SK-N-MC (cell line): ENCODE data around the gene CGGBP1.

Experiments
- DNase-seq: peaks from one replicate; pipeline ENCODE4 v3.0.0-alpha.2; 2011; ENCODE audit warnings: low read depth, low spot score
- H3K27ac ChIP-seq: fragments of 200-600 bp; sonication (generic); 2 replicates; pipeline ENCODE4 v1.5.1; 2016; ENCODE audit warnings: mixed run types
- H3K36me3 ChIP-seq: fragments of 200-600 bp; sonication (generic); 2 replicates; pipeline ENCODE4 v1.6.1; 2017; ENCODE audit warnings: antibody characterized with exemption, low read length, mixed read lengths; ENCODE audit not compliant: insufficient read depth
- H3K4me3 ChIP-seq: fragments of 200-600 bp; sonication (generic); 2 replicates; pipeline ENCODE4 v1.5.1; 2016
- H3K9ac ChIP-seq: fragments of 200-600 bp; sonication (generic); 2 replicates; pipeline ENCODE4 v1.8.0; 2017; ENCODE audit warnings: mixed run types, mixed read lengths; ENCODE audit not compliant: insufficient read length
- H3K9me3 ChIP-seq: fragments of 200-600 bp; sonication (generic); 2 replicates; pipeline ENCODE4 v1.6.1; 2017; ENCODE audit warnings: low read depth, mild to moderate bottlenecking, antibody characterized with exemption, low read length, moderate library complexity, mixed read lengths
- EZH2 ChIP-seq: fragments of 200-600 bp; sonication (generic); IDR thresholded peaks from one replicate; pipeline ENCODE4 v1.6.1; 2017; ENCODE audit warnings: antibody characterized with exemption
- FOXP2 ChIP-seq: optimal IDR thresholded peaks from 2 replicates; pipeline ENCODE3; 2011; ENCODE audit warnings: mild to moderate bottlenecking, moderate library complexity; ENCODE audit not compliant: insufficient read depth; ENCODE audit errors: extremely low read length, control extremely low read depth
- POLR2AphosphoS5 ChIP-seq: IDR thresholded peaks from 2 replicates; pipeline ENCODE4 v1.6.1; 2012; ENCODE audit warnings: mild to moderate bottlenecking, low read depth, low read length, borderline replicate concordance

CGGBP1 gene

DNA sequence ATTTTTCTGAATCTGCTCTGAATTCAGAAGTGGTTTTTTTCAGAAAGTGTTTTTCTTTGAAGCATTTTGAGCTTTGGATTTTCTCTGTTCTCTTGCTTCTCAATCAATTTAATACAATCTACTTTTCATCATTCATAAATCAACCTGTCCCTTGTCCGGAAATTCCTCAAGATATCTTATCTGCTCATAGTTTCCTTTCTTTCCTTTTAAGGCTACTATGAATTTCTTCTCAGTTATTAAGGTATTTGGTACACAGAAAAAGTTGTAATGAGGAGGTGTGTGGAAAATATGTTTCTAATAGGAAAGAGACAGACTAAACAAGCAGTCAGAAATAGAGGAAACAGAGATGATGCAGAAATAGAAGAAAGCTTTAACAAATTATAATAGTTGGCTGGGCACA is 14.4 kb downstream of the CGGBP1 start:
- no peak for DNase-seq
- Histone ChIP-seq H3K36me3 (no peaks in the 10 kb centered on the region), H3K9me3 (no peaks in the 10 kb centered on the region), H3K27ac (peak overlapping the region; percentile 93), H3K4me3 (0 out of 2 replicates have a peak overlapping the region, but pooled peaks have one; percentile 20), H3K9ac (no peak overlapping the region)
- TF ChIP-seq EZH2 (no peak), POLR2AphosphoS5 (no peak), FOXP2 (no peak)

DNA sequence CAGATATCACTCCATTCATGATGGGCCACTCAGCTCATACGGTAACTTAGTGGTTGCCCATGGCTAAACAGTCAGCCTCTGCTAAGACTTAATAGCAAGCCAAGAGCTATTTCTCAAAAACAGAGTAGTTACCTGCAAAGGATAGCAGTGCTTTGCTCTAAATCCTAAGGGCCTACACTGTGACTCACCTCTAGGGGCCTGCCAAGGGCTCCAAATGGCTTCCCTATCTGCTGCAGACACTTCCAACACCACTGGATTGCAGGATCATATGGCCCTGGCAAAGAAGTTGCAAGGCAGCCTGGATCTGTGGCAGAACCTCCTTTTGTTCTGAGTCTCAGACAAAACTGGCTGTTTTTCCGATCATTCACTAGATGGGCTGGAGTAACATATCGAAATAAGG is 17.8 kb downstream of the CGGBP1 start:
- no peaks in the 10 kb centered on the region for H3K9me3 ChIP-seq
- H3K27ac ChIP-seq: no peak overlapping the region
- DNase-seq: no peak
- H3K36me3 ChIP-seq: no peaks in the 10 kb centered on the region
- no peak overlapping the region for H3K4me3 ChIP-seq
- H3K9ac ChIP-seq: no peak overlapping the region
- TF ChIP-seq FOXP2: no peak
- TF ChIP-seq EZH2: no peak
- no peak for TF ChIP-seq POLR2AphosphoS5

GRCh38 chr3:88040529-88040928 is 18.3 kb downstream of the CGGBP1 start:
- Histone ChIP-seq H3K9me3 (no peaks in the 10 kb centered on the region), H3K27ac (no peak overlapping the region), H3K9ac (no peak overlapping the region), H3K4me3 (no peak overlapping the region), H3K36me3 (no peaks in the 10 kb centered on the region)
- DNase-seq: no peak
- TF ChIP-seq POLR2AphosphoS5 (no peak), FOXP2 (no peak), EZH2 (no peak)

DNA sequence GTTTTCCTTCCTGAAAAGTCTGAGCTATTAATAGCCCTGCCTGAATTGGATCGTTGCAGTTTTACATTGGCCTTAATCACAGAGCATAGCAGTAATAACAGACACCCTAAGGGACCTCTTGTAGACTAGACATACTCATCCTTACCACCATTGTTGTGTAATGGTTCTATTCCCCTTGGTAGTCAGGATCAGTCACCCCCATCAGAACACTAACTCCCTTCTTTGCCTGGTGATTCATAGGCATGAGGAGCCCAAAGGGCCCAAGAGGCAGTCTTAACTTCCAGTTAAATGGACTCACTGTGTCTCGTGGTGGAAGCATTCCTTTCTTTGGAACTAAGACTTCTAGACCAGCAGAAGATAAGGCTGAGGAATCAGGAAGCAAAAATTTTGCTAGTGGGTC is 20.2 kb downstream of the CGGBP1 start:
- TF ChIP-seq POLR2AphosphoS5 (no peak), FOXP2 (no peak), EZH2 (no peak)
- no peak for DNase-seq
- no peak overlapping the region for H3K4me3 ChIP-seq
- no peak overlapping the region for H3K27ac ChIP-seq
- no peaks in the 10 kb centered on the region for H3K36me3 ChIP-seq
- H3K9me3 ChIP-seq: no peaks in the 10 kb centered on the region
- H3K9ac ChIP-seq: no peak overlapping the region

DNA sequence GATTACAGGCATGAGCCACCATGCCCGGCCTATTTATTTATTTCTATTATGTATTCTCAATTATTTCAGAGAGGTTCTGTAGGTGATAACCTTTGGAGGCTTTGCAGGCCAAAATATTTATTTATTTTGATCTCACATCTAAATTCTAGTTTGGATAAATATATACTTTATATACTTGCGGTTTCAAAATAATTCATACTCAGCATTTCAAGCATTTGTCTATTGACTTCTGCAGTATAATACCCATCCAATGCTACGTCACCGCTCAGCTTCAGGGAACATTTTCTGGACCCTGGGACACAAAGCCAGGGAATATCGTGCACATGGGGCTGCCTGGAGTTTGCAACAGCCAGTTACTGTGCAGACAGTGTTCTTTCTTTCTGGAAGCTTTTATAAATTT is 22.6 kb downstream of the CGGBP1 start:
- Histone ChIP-seq H3K27ac (no peak overlapping the region), H3K36me3 (no peaks in the 10 kb centered on the region), H3K9ac (no peak overlapping the region), H3K4me3 (no peak overlapping the region), H3K9me3 (no peaks in the 10 kb centered on the region)
- DNase-seq: no peak
- TF ChIP-seq POLR2AphosphoS5 (no peak), FOXP2 (no peak), EZH2 (no peak)

DNA sequence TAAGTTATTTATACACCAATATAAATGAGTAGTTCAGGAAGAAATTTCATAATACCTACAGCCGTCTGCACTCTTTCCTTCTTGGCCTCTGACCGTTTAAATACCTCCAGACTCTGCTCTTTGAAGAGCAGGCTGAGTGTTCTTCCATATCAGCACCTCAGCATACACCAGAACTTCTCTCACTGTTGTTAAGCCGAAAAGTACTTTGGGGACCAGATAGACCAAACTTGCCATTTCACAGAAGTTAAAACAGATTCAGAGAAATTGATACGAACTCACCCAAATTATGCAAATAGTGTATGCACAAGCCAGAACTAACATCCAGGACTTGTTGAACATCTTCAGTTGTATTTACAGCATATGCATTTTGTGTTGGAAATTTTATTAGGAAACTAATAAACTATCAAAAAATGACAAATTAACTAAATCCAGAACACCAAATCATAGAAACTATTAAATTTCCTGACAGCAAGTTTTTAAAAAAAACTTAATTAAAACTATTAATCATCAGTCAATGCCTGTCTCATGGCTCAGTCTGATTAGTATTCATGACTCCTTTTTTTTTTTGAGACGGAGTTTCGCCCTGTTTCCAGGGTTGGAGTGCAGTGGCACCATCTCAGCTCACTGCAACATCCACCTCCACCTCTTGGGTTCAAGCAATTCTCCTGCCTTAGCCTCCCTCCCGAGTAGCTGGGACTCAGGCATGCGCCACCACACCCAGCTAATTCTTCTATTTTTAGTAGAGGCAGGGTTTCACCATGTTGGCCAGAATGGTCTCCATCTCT is 24.1 kb downstream of the CGGBP1 start:
- no peak for TF ChIP-seq POLR2AphosphoS5
- TF ChIP-seq EZH2: no peak
- no peak for TF ChIP-seq FOXP2
- H3K9me3 ChIP-seq: no peaks in the 10 kb centered on the region
- DNase-seq: no peak
- no peak overlapping the region for H3K4me3 ChIP-seq
- no peak overlapping the region for H3K27ac ChIP-seq
- H3K9ac ChIP-seq: no peak overlapping the region
- no peaks in the 10 kb centered on the region for H3K36me3 ChIP-seq

DNA sequence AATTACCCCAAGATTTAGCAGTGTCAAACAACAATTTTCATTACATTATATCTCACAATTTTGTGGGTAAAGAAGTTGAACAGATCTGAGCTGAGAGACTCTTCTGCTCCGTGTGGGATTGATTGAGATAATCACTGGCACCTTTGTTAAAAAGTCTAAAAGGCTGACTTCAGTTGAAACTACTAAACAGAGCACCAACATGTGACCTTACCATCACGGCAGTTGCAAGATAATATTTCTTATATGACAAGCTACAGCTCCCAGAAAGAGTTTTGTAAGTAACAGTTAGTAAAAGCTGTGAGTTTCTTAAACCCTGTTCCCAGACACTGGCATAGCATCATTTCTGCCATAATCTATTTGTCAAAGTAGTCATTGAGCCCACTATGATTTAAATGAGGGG is 25.0 kb downstream of the CGGBP1 start:
- Histone ChIP-seq H3K9ac (no peak overlapping the region), H3K36me3 (no peaks in the 10 kb centered on the region), H3K9me3 (no peaks in the 10 kb centered on the region), H3K4me3 (no peak overlapping the region), H3K27ac (peak overlapping the region; percentile 42; the same call in 1 of the 2 replicates)
- TF ChIP-seq FOXP2 (no peak), POLR2AphosphoS5 (no peak), EZH2 (no peak)
- DNase-seq: no peak

DNA sequence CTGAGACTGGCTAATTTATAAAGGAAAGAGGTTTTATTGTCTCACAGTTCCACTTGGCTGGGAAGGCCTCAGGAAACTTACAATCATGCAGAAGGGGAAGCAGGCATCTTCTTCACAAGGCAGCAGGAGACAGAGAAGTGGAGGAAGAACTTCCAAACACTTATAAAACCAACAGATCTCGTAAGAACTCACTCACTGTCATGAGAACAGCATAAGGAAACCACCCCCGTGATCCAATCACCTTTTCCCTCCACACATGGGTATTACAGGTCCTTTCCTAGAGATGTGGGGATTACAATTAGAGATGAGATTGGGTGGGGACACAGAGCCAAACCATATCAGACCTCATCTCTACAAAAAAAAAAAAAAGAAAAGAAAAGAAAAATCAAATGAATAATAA is 25.7 kb downstream of the CGGBP1 start:
- Histone ChIP-seq H3K4me3 (no peak overlapping the region), H3K9me3 (no peaks in the 10 kb centered on the region), H3K36me3 (no peaks in the 10 kb centered on the region), H3K9ac (no peak overlapping the region), H3K27ac (peak overlapping the region; percentile 27; the same call in 1 of the 2 replicates)
- no peak for DNase-seq
- no peak for TF ChIP-seq POLR2AphosphoS5
- TF ChIP-seq EZH2: no peak
- no peak for TF ChIP-seq FOXP2
